CD4-positive, CD25-positive, alpha-beta regulatory T cell (primary cell): ENCODE results near the gene A4GNT. TPM values are rescaled to one million over a fixed set of nuclear protein-coding genes. Genes with fewer than 3 reads are reported as not detected.

ENCODE experiments used
- ATAC-seq, 2 donors: fragments of 150-1000 bp; cut with Tn5 transposase; one replicate each; pipeline ENCODE4 v1.10.0; 2021; ENCODE audit warnings: low read depth in 2 of 2, moderate number of reproducible peaks in 2 of 2, moderate library complexity in 1 of 2
- DNase-seq, 3 donors: peaks; one replicate each; pipeline versions ENCODE4 v3.0.0 to v3.0.0-alpha.2; 2012 to 2022; ENCODE audit warnings: mixed read lengths in 1 of 3
- H3K27ac ChIP-seq: one replicate; pipeline ENCODE4 v1.7.0; 2013; ENCODE audit warnings: mild to moderate bottlenecking, low read length; ENCODE audit not compliant: insufficient read depth, poor library complexity, severe bottlenecking
- H3K27me3 ChIP-seq: one replicate; pipeline ENCODE4 v1.7.0; 2013; ENCODE audit warnings: low read length; ENCODE audit not compliant: control insufficient read depth, insufficient read depth
- H3K36me3 ChIP-seq: one replicate; pipeline ENCODE4 v1.7.0; 2013; ENCODE audit warnings: mild to moderate bottlenecking, low read length, moderate library complexity; ENCODE audit not compliant: control insufficient read depth, insufficient read depth
- H3K4me1 ChIP-seq: 2 replicates; pipeline ENCODE4 v1.7.0; 2013; ENCODE audit warnings: mild to moderate bottlenecking, low read length; ENCODE audit not compliant: insufficient read depth, control insufficient read depth, poor library complexity, severe bottlenecking
- H3K4me3 ChIP-seq: one replicate; pipeline ENCODE4 v1.7.0; 2013; ENCODE audit warnings: low read depth, mild to moderate bottlenecking, low read length, moderate library complexity
- H3K9me3 ChIP-seq, 2 experiments: 1 replicate in 1 of 2; 2 replicates in 1 of 2; pipeline ENCODE4 v1.7.0; 2013; ENCODE audit warnings: low read length in 2 of 2, mild to moderate bottlenecking in 1 of 2, moderate library complexity in 1 of 2; ENCODE audit not compliant: control insufficient read depth in 2 of 2
- H3K27ac Mint-ChIP-seq, 3 donors: one replicate each; pipeline ENCODE4 v1.8.0; 2020 to 2022; ENCODE audit warnings: mild to moderate bottlenecking in 3 of 3, mixed read lengths in 3 of 3, moderate library complexity in 2 of 3
- H3K27me3 Mint-ChIP-seq: one replicate; pipeline ENCODE4 v1.8.0; 2022; ENCODE audit warnings: mild to moderate bottlenecking, mixed read lengths
- H3K36me3 Mint-ChIP-seq: one replicate; pipeline ENCODE4 v1.8.0; 2020; ENCODE audit warnings: mixed read lengths
- H3K4me1 Mint-ChIP-seq, 4 donors: one replicate each; pipeline ENCODE4 v1.8.0; 2020 to 2022; ENCODE audit warnings: mixed read lengths in 4 of 4, mild to moderate bottlenecking in 1 of 4
- H3K4me3 Mint-ChIP-seq, 4 donors: one replicate each; pipeline ENCODE4 v1.8.0; 2020 to 2022; ENCODE audit warnings: mild to moderate bottlenecking in 4 of 4, mixed read lengths in 4 of 4, moderate library complexity in 3 of 4
- H3K9me3 Mint-ChIP-seq, 7 donors: one replicate each; pipeline ENCODE4 v1.8.0; 2020 to 2022; ENCODE audit warnings: mixed read lengths in 7 of 7, mild to moderate bottlenecking in 3 of 7, moderate library complexity in 2 of 7
- polyA plus RNA-seq, 4 donors: library from polyadenylated mRNA; unstranded; fragments of 300-500 nt; fragmentation: Illumina TruSeq; gene quantifications; one replicate each; pipeline ENCODE4 v1.2.3, GENCODE V29; 2021
- total RNA-seq: library from RNA; stranded (reverse); gene quantifications from one replicate; pipeline ENCODE4 v1.2.3, GENCODE V29; 2022

A4GNT gene
- total and polyA plus RNA-seq, 5 donors from 2014 or later, result not detected

- H3K4me3 ChIP-seq, result no peak overlapping the region
- no peak for ATAC-seq
- H3K27ac ChIP-seq, result no peak overlapping the region
- H3K36me3 Mint-ChIP-seq, result no peaks in the 10 kb centered on the region
- H3K36me3 ChIP-seq, result no peaks in the 10 kb centered on the region
- H3K27ac Mint-ChIP-seq, result no peak overlapping the region
- H3K4me3 Mint-ChIP-seq, result no peak overlapping the region
- no peaks in the 10 kb centered on the region for H3K9me3 ChIP-seq
- peaks cover 10% of the 10 kb centered on the region for H3K27me3 ChIP-seq
- no peaks in the 10 kb centered on the region for H3K4me1 Mint-ChIP-seq
- H3K4me1 ChIP-seq, result no peaks in the 10 kb centered on the region
- DNase-seq, result no peak
- H3K27me3 Mint-ChIP-seq, result peaks cover 23% of the 10 kb centered on the region
- no peaks in the 10 kb centered on the region for H3K9me3 Mint-ChIP-seq
These were observed 3.1 kb upstream of the A4GNT start for GRCh38 chr3:138135146-138135832.

GRCh38 chr3:138127636-138128365 is 4.4 kb downstream of the A4GNT start:
- no peak overlapping the region for H3K4me3 ChIP-seq
- H3K9me3 ChIP-seq, result no peaks in the 10 kb centered on the region
- H3K4me1 Mint-ChIP-seq, result peaks cover 0 to 2% (median 0%) of the 10 kb centered on the region in 4 donors
- no peaks in the 10 kb centered on the region for H3K36me3 Mint-ChIP-seq
- H3K4me3 Mint-ChIP-seq, result no peak overlapping the region
- peaks cover 0 to 4% (median 0%) of the 10 kb centered on the region in 7 donors for H3K9me3 Mint-ChIP-seq
- peaks cover under 1% of the 10 kb centered on the region for H3K27me3 ChIP-seq
- H3K4me1 ChIP-seq, result no peaks in the 10 kb centered on the region
- H3K27me3 Mint-ChIP-seq, result peaks cover 17% of the 10 kb centered on the region
- DNase-seq, result no peak
- no peaks in the 10 kb centered on the region for H3K36me3 ChIP-seq
- H3K27ac ChIP-seq, result no peak overlapping the region
- no peak for ATAC-seq
- H3K27ac Mint-ChIP-seq, result no peak overlapping the region

- peaks cover 5% of the 10 kb centered on the region for H3K27me3 ChIP-seq
- no peak overlapping the region for H3K4me3 ChIP-seq
- Mint-ChIP-seq H3K9me3 (peaks cover 0 to 4% (median 0%) of the 10 kb centered on the region in 7 donors), H3K4me1 (peaks cover 0 to 2% (median 0%) of the 10 kb centered on the region in 4 donors), H3K4me3 (no peak overlapping the region), H3K36me3 (no peaks in the 10 kb centered on the region), H3K27ac (peak overlapping the region in 1 of 3 donors; percentile 43), H3K27me3 (peaks cover 18% of the 10 kb centered on the region)
- no peak overlapping the region for H3K27ac ChIP-seq
- H3K9me3 ChIP-seq, result no peaks in the 10 kb centered on the region
- ATAC-seq, result no peak
- H3K4me1 ChIP-seq, result no peaks in the 10 kb centered on the region
- DNase-seq, result no peak
- no peaks in the 10 kb centered on the region for H3K36me3 ChIP-seq
These were observed 6.5 kb downstream of the A4GNT start for GRCh38 chr3:138125548-138126221.

GRCh38 chr3:138124706-138125355 is 7.4 kb downstream of the A4GNT start:
- no peak overlapping the region for H3K27ac Mint-ChIP-seq
- H3K4me3 Mint-ChIP-seq, result no peak overlapping the region
- Histone ChIP-seq H3K27ac (no peak overlapping the region), H3K4me1 (no peaks in the 10 kb centered on the region), H3K4me3 (no peak overlapping the region), H3K9me3 (no peaks in the 10 kb centered on the region), H3K36me3 (no peaks in the 10 kb centered on the region), H3K27me3 (peaks cover 5% of the 10 kb centered on the region)
- peaks cover 19% of the 10 kb centered on the region for H3K27me3 Mint-ChIP-seq
- DNase-seq (no peak), ATAC-seq (no peak)
- no peaks in the 10 kb centered on the region for H3K36me3 Mint-ChIP-seq
- H3K9me3 Mint-ChIP-seq, result peaks cover 0 to 4% (median 0%) of the 10 kb centered on the region in 7 donors
- peaks cover 0 to 2% (median 0%) of the 10 kb centered on the region in 4 donors for H3K4me1 Mint-ChIP-seq

GRCh38 chr3:138124188-138124587 is 8.0 kb downstream of the A4GNT start:
- no peaks in the 10 kb centered on the region for H3K4me1 ChIP-seq
- H3K27me3 Mint-ChIP-seq, result peaks cover 21% of the 10 kb centered on the region
- no peak for ATAC-seq
- peaks cover 0 to 2% (median 0%) of the 10 kb centered on the region in 4 donors for H3K4me1 Mint-ChIP-seq
- peaks cover 0 to 4% (median 0%) of the 10 kb centered on the region in 7 donors for H3K9me3 Mint-ChIP-seq
- peaks cover 5% of the 10 kb centered on the region for H3K27me3 ChIP-seq
- H3K27ac Mint-ChIP-seq, result no peak overlapping the region
- no peak for DNase-seq
- no peak overlapping the region for H3K27ac ChIP-seq
- no peak overlapping the region for H3K4me3 ChIP-seq
- no peak overlapping the region for H3K4me3 Mint-ChIP-seq
- H3K36me3 Mint-ChIP-seq, result no peaks in the 10 kb centered on the region
- H3K36me3 ChIP-seq, result no peaks in the 10 kb centered on the region
- H3K9me3 ChIP-seq, result no peaks in the 10 kb centered on the region

GRCh38 chr3:138119423-138119766 is 12.8 kb downstream of the A4GNT start:
- ATAC-seq (no peak), DNase-seq (no peak)
- H3K36me3 Mint-ChIP-seq, result no peaks in the 10 kb centered on the region
- peaks cover 0 to 7% (median 0%) of the 10 kb centered on the region in 7 donors for H3K9me3 Mint-ChIP-seq
- no peaks in the 10 kb centered on the region for H3K9me3 ChIP-seq
- no peak overlapping the region for H3K27ac Mint-ChIP-seq
- H3K27ac ChIP-seq, result no peak overlapping the region
- H3K4me3 Mint-ChIP-seq, result no peak overlapping the region
- peaks cover 12% of the 10 kb centered on the region for H3K27me3 ChIP-seq
- no peak overlapping the region for H3K4me3 ChIP-seq
- peaks cover 61% of the 10 kb centered on the region for H3K27me3 Mint-ChIP-seq
- peaks cover 0 to 13% (median under 1%) of the 10 kb centered on the region in 4 donors for H3K4me1 Mint-ChIP-seq
- H3K36me3 ChIP-seq, result no peaks in the 10 kb centered on the region
- peaks cover 11% of the 10 kb centered on the region for H3K4me1 ChIP-seq

- Histone ChIP-seq H3K4me3 (no peak overlapping the region), H3K36me3 (no peaks in the 10 kb centered on the region), H3K4me1 (peaks cover 11% of the 10 kb centered on the region), H3K9me3 (no peaks in the 10 kb centered on the region), H3K27me3 (peaks cover 12% of the 10 kb centered on the region), H3K27ac (no peak overlapping the region)
- peaks cover 60% of the 10 kb centered on the region for H3K27me3 Mint-ChIP-seq
- H3K27ac Mint-ChIP-seq, result no peak overlapping the region
- H3K36me3 Mint-ChIP-seq, result no peaks in the 10 kb centered on the region
- H3K4me1 Mint-ChIP-seq, result peaks cover 0 to 13% (median under 1%) of the 10 kb centered on the region in 4 donors
- ATAC-seq (peak; percentile 52 to 60), DNase-seq (peak in 2 of 3 donors; percentile 13 to 40)
- H3K4me3 Mint-ChIP-seq, result no peak overlapping the region
- peaks cover 0 to 7% (median 0%) of the 10 kb centered on the region in 7 donors for H3K9me3 Mint-ChIP-seq
These were observed 13.4 kb downstream of the A4GNT start for GRCh38 chr3:138118612-138119422.
